Keratinocyte (primary cell): ENCODE results near the gene NEB.
"Not testable (repeated sequence)": the region's sequence is repeated elsewhere in the genome, so short reads cannot be mapped to it uniquely, and the experiment has no call there.

ENCODE experiments used
- CTCF ChIP-seq, 3 experiments: IDR thresholded peaks in 1 of 3; conservative IDR thresholded peaks in 1 of 3; optimal IDR thresholded peaks in 1 of 3; 2 replicates in 2 of 3; 3 replicates in 1 of 3; pipeline versions ENCODE3 to v1.5.1; 2011; ENCODE audit warnings: low read length in 3 of 3, mild to moderate bottlenecking in 3 of 3, moderate library complexity in 2 of 3, control low read depth in 1 of 3, inconsistent platforms in 1 of 3; ENCODE audit not compliant: insufficient read depth in 2 of 3; ENCODE audit errors: extremely low read depth in 1 of 3
- EZH2 ChIP-seq: IDR thresholded peaks from one replicate; pipeline ENCODE4 v1.6.1; 2012; ENCODE audit warnings: inconsistent platforms, mild to moderate bottlenecking, low read length, moderate library complexity

GRCh38 chr2:151580697-151581096 is 153.6 kb downstream of the NEB start:
- not testable (repeated sequence) for TF ChIP-seq CTCF (optimal IDR thresholded peaks at IDR 0.05 in 1 of 3, IDR thresholded peaks at IDR 0.05 in 1 of 3, conservative IDR thresholded peaks at IDR 0.05 in 1 of 3; ENCODE audit: extremely low read depth in 1 of 3, insufficient read depth in 2 of 3, low read length in 3 of 3); EZH2
